ENCODE measurements around the gene COQ10A. TPM values are rescaled to one million over a fixed set of nuclear protein-coding genes. Genes with fewer than 3 reads are reported as not detected.
A peak's percentile ranks its signal among the peaks of the same experiment; 100 is the strongest.

Gene COQ10A
- total and polyA plus RNA-seq, 9 of the 15 experiments (the other 6 are each of a cell fraction or from before 2014, with no cell fraction given): 3.1 to 26.4 (median 12.7) TPM

DNA sequence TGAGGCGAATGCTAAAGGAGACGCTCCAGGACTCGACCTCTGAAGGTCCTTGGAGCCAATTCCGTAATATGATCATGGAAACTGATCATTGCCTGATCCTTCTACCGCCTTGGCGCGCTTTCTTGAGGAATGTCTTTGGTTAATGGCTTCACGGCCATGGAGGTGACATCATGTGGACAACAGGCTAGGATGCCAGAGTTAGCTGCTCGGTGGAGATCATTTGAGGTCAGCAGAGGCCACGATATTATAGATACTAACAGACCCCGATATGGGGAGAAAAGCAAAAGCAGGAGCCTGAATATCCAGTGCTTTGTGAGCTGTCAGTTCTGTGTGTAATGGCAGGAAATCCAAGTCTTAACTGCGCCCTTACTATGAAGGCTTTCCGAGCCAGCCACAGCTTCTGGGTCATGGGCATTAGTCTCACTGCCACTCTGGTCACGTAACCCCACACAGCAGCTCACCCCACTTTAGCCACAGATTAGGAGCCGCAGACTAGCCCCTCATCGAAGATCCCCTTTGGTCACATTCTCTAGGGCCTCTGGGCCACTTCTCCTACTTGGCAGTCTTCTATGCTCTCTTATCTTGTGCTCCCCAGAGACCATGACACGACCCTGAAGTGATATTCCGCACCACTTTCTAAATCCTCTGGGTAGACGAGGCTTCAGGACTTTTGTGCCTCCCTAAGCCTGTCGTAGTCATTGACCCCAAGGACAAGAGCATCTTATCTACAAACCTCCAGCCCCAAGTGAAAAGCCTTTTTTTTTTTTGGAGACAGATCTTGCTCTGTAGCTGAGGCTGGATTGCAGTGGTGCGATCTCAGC, 34.1 kb downstream of the COQ10A start (continued):
- TF ChIP-seq, protein P1, sequence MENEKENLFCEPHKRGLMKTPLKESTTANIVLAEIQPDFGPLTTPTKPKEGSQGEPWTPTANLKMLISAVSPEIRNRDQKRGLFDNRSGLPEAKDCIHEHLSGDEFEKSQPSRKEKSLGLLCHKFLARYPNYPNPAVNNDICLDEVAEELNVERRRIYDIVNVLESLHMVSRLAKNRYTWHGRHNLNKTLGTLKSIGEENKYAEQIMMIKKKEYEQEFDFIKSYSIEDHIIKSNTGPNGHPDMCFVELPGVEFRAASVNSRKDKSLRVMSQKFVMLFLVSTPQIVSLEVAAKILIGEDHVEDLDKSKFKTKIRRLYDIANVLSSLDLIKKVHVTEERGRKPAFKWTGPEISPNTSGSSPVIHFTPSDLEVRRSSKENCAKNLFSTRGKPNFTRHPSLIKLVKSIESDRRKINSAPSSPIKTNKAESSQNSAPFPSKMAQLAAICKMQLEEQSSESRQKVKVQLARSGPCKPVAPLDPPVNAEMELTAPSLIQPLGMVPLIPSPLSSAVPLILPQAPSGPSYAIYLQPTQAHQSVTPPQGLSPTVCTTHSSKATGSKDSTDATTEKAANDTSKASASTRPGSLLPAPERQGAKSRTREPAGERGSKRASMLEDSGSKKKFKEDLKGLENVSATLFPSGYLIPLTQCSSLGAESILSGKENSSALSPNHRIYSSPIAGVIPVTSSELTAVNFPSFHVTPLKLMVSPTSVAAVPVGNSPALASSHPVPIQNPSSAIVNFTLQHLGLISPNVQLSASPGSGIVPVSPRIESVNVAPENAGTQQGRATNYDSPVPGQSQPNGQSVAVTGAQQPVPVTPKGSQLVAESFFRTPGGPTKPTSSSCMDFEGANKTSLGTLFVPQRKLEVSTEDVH (IDR thresholded peaks at IDR 0.05; ENCODE audit: low read depth, partially characterized antibody): no peak
- peak; percentile 34; the same call in 1 of the 2 replicates for TF ChIP-seq SUPT5H (IDR thresholded peaks at IDR 0.05)
- no peak for TF ChIP-seq PTRF (tag; IDR thresholded peaks at IDR 0.05)
- no peak for TF ChIP-seq RFX7 (CRISPR knock-in tag; IDR thresholded peaks at IDR 0.05)
- TF ChIP-seq DPF2 (IDR thresholded peaks at IDR 0.05): peak; percentile 95
- TF ChIP-seq FOXA1 (IDR thresholded peaks at IDR 0.05; ENCODE audit: borderline replicate concordance): no peak
- TF ChIP-seq RNF2 (IDR thresholded peaks at IDR 0.05): peak; percentile 33; the same call in 1 of the 2 replicates
- TF ChIP-seq L3MBTL2 (IDR thresholded peaks at IDR 0.05): peak; percentile 78
- TF ChIP-seq, protein P2, sequence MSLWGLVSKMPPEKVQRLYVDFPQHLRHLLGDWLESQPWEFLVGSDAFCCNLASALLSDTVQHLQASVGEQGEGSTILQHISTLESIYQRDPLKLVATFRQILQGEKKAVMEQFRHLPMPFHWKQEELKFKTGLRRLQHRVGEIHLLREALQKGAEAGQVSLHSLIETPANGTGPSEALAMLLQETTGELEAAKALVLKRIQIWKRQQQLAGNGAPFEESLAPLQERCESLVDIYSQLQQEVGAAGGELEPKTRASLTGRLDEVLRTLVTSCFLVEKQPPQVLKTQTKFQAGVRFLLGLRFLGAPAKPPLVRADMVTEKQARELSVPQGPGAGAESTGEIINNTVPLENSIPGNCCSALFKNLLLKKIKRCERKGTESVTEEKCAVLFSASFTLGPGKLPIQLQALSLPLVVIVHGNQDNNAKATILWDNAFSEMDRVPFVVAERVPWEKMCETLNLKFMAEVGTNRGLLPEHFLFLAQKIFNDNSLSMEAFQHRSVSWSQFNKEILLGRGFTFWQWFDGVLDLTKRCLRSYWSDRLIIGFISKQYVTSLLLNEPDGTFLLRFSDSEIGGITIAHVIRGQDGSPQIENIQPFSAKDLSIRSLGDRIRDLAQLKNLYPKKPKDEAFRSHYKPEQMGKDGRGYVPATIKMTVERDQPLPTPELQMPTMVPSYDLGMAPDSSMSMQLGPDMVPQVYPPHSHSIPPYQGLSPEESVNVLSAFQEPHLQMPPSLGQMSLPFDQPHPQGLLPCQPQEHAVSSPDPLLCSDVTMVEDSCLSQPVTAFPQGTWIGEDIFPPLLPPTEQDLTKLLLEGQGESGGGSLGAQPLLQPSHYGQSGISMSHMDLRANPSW (CRISPR knock-in tag; IDR thresholded peaks at IDR 0.05): no peak
- TF ChIP-seq RCOR1 (IDR thresholded peaks at IDR 0.05; ENCODE audit: borderline replicate concordance in 1 of 2, low read depth in 2 of 2, low read length in 2 of 2): peak; percentile 68 to 73; a peak in 2 of 4 replicates
- TF ChIP-seq, protein P3, sequence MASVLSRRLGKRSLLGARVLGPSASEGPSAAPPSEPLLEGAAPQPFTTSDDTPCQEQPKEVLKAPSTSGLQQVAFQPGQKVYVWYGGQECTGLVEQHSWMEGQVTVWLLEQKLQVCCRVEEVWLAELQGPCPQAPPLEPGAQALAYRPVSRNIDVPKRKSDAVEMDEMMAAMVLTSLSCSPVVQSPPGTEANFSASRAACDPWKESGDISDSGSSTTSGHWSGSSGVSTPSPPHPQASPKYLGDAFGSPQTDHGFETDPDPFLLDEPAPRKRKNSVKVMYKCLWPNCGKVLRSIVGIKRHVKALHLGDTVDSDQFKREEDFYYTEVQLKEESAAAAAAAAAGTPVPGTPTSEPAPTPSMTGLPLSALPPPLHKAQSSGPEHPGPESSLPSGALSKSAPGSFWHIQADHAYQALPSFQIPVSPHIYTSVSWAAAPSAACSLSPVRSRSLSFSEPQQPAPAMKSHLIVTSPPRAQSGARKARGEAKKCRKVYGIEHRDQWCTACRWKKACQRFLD (CRISPR knock-in tag; IDR thresholded peaks at IDR 0.05): peak; percentile 76
- TF ChIP-seq PCBP2 (IDR thresholded peaks at IDR 0.05; ENCODE audit: low read depth, low read length, poor library complexity, severe bottlenecking): no peak
- TF ChIP-seq NR4A1 (CRISPR knock-in tag; IDR thresholded peaks at IDR 0.05): no peak
- TF ChIP-seq NR4A1 (tag; IDR thresholded peaks at IDR 0.05): peak; percentile 86
- TF ChIP-seq BCOR (IDR thresholded peaks at IDR 0.05): peak; percentile 82
- no peak for TF ChIP-seq SIRT6 (IDR thresholded peaks at IDR 0.05; ENCODE audit: low read depth, low read length)
- peak; percentile 91 for TF ChIP-seq CBFA2T2 (conservative IDR thresholded peaks at IDR 0.05)
- TF ChIP-seq PPARD (CRISPR knock-in tag; IDR thresholded peaks at IDR 0.05): no peak
- no peak for TF ChIP-seq ZNF830 (CRISPR knock-in tag; IDR thresholded peaks at IDR 0.05)
- TF ChIP-seq TGIF2 (CRISPR knock-in tag; IDR thresholded peaks at IDR 0.05): no peak
- no peak for TF ChIP-seq ZKSCAN1 (IDR thresholded peaks at IDR 0.05; ENCODE audit: low read depth, low read length)
- TF ChIP-seq, protein P4, sequence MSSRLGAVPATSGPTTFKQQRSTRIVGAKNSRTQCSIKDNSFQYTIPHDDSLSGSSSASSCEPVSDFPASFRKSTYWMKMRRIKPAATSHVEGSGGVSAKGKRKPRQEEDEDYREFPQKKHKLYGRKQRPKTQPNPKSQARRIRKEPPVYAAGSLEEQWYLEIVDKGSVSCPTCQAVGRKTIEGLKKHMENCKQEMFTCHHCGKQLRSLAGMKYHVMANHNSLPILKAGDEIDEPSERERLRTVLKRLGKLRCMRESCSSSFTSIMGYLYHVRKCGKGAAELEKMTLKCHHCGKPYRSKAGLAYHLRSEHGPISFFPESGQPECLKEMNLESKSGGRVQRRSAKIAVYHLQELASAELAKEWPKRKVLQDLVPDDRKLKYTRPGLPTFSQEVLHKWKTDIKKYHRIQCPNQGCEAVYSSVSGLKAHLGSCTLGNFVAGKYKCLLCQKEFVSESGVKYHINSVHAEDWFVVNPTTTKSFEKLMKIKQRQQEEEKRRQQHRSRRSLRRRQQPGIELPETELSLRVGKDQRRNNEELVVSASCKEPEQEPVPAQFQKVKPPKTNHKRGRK (tag; IDR thresholded peaks at IDR 0.05): no peak

Measured in K562 (cell line).